Kidney tubule cell (primary cell): ENCODE measurements around the gene HNRNPA1.
"Not testable (repeated sequence)": the region's sequence is repeated elsewhere in the genome, so short reads cannot be mapped to it uniquely, and the experiment has no call there.

Experiments used
- DNase-seq: peaks from one replicate; pipeline ENCODE4 v3.0.0-alpha.2; 2018; ENCODE audit warnings: low spot score

Gene HNRNPA1

DNA sequence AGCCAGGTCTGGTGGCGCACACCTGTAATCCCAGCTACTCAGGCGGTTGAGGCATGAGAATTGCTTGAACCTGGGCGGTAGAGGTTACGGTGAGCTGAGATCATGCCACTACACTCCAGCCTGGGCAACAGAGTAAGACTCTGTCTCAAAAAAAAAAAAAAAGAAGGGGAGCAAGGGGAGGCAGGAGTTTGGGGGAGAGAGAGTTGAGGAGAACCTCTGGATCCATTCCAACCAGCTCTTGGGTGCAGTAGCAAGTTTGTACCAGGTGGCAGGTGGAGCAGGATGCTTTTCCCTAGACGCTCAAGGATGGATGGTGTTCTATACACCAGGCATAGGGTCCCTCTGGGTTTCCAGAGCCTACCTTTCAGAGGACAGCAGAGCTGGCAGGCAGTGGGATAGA, 18.4 kb downstream of the HNRNPA1 start:
- DNase-seq, result no peak

DNA sequence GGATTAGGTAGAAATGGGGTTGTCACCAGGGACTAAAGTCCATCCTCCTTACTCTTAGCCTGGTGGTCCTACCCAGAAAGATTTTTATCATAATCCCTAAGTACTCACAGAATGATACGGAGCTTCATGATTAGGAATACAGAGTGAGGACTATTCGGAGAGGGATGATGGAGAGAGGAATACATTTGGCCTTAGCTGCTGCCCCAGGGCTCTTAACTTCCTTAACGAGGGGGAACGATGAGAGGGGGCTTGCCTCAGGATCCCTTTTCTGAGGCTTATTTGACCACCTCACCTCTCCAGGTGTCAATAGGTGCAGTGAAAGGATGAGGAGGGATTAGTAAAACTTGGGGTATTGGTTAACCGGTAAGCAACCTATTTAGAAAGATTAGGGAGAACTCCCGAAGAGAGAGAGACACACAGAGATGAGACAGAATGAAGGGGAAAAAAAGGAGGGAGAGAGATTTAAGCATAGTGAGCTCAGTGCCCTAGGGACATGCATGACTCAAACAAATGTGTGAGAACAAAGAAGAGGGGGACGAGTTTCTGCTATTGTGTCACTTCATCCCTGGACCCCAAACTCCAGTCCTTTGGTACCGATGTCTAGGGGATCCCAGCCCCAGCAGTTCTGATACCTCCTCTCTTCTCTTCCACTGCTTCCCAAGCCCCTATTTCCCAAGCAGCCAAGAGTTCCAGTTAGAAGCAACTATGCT, 19.1 kb downstream of the HNRNPA1 start:
- no peak for DNase-seq

DNA sequence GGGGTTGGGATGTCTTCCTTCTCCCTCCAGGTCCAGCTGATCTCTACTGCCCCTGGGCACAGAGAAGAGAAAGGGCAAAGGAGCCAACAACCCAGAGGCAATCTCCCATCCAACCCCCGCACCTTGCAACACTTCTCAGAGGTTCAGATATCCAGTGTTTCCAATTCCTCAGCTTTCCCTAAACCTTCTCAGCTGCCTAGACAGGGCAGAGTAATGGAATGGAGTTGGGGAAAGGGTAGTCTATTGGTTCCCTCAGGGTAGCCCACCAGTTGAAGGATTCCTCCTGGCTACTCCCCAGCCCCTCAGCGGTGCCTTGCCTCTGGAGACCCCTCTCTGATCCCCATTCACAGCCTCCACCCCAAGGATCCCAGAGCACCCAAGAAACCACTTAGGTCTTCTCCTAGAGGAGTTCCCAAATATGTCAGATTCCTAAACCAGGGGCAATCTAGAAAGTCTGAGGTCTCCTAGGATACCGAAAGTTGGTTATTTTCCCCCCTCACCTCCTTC, 19.8 kb downstream of the HNRNPA1 start:
- no peak for DNase-seq

DNA sequence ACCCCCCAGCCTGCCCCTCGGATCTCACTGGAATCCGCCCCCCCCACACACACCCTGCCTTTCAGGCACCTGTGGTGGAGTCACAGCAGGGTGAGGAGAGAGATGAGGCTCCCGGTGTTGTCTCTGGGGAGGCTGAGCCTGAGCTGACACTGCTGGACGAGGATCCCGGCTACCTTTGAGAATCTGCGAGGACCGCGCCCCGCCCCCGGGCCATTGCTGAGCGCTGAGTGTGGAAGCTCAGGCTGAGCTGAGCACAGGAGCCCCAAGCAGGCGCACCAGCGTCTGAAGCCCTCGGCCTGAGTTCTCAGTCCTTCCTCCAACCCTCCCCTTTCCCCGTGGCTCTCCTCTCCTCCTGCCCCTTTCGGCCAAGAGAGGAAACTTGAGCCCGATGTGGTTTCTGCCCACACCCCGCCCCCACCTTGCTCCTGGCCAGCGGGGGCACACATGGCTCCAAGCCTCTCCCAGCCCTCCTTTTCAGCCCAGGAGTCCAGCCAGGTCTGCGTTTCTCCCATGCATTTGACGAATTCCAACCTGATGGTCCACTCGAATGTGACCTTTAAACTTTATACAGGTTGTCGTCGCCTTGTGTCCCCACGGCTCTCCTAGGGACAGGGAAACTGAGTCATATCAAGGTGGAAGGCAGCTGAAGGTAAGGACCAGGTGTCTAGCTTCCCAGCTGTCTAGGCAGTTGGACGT, 20.4 kb downstream of the HNRNPA1 start, which contains the start of gene NFE2:
NFE2 (minus strand) TSS at position 284 of the 696 bp plus-strand sequence. CDS start 5,767 bp downstream, outside the sequence.
- peak; percentile 78 for DNase-seq

DNA sequence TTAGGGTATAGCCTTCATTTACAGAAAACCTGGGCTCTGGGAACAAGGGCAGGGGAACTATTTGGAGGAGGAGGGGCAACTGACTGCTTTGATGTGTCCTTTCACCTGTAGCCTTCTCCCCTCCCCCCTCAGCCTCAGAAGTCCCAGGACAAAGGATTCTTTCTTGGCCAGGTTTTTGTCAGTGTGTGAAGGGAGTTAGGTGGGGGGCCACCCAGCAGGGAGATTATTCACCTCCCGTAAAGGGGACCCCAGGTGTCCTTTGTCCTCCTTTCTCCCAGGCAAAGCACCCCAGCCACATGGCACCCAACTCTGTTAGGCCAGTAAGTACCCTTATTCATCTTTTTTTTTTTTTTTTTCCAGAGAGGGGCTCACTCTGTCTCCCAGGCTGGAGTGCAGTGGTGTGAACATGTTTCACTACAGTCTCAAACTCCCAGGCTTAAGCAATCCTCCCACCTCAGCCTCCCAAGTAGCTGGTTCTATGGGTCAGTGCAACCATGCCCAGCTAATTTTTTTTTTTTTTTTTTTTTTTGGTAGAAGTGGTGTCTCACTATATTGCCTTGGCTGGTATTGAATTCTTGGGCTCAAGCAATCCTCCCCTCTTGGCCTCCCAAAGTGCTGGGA, 21.0 kb downstream of the HNRNPA1 start:
- DNase-seq, result no peak

DNA sequence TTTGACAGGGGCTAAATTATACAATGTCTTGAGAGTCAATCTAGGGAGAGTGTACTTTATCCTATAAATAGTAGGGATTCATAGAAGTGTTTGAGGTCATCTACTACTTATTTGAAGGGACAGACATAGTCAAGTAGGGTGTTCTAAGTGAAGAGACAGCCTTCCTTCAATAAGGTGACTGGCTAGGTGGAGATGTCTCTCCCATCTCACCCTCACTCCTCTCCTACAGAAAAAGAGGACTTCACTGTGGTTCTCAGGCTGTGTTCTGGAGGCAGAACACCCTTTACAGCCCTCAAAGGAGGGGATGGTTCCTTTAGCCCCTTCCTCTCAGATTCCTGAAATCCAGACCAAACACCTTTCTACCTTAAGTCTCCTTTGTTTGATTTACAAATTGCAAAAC, 23.1 kb downstream of the HNRNPA1 start:
- no peak for DNase-seq

DNA sequence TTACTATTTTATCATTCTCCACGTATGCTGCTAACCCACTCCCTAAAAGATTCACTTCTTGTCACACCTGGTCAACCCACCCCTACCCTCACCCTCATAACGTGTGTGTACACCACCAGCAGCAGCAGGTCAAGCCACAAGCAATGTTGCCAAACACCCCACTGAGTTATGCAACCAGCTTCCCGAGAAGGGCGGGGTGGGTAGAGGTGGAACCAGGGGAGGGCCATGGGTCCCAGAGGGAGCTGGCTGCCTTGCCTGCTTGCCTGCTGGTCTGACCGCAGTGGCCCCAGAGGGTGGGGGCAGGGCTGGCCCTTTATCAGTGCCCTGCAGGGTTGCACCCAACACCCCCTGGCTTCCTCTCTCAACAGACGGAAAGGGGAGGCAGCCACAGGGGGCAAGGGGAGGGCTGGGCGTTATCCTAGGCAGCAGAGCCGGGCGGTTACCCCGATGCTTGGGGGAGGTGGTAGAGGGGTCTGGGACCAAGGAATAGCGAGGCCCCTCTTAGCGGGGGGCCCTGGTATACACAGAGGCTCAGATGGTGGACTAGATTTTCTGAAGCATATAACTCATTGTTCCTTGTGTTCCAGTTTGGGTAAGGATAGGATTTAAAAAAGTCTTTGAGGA, 23.8 kb downstream of the HNRNPA1 start:
- DNase-seq, result peak; percentile 28

DNA sequence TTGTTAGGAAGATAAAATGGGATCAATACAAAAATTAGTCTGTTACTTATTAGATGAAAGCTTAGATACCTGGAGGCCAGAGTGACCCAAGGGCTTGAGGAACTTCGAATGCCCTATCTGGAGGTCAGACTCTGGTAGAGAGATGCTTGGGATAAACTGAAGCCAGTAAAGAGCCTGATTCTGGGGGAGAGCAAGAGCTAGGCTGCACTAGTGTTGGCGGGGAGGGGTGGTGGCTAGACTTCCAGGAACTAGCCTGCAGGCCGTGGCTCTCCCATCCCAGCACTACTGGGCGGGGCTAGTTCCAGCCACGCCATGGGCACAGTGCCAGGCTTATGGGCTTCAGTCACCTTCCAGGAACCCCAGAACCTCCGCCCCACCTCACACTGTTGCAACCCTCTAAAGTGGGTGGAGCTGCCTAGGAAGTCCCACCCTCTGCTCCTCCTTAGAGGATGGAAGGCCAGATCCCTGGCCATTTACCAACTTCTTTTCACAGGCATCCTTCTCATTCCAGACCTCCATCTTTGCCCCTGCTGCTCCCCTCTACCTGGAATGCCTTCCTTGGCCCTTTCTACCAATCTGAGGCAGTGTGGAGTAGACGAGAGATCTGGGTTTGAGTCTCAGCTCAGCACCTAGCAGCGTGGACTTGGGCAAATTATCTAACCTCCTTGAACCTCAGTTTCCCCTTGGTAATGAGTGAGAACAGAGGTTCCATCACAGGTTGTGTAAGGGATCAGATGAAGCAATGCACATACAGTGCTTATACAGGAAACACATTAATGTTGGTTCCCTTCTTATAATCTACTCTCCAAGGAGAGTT, 26.6 kb downstream of the HNRNPA1 start:
- DNase-seq, result peak; percentile 77

DNA sequence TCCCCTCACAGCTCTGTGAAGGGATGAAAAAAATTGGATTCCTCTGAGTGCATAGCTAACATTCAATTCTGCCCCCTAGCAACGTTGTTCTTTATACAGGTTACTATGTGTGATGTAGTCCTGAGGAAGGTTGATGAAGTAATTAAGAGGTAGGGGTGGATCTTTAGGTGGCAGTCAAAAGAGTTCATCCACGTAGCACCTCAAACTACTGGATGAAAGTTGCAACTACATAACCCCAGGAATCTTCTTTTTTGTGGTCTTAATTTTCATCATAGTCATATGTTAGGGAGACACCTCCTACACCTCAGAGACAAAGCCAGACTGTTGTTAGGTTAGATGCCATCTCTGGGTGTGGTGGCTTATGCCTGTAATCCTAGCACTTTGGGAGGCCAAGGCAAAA, 30.5 kb downstream of the HNRNPA1 start:
- DNase-seq, result no peak

DNA sequence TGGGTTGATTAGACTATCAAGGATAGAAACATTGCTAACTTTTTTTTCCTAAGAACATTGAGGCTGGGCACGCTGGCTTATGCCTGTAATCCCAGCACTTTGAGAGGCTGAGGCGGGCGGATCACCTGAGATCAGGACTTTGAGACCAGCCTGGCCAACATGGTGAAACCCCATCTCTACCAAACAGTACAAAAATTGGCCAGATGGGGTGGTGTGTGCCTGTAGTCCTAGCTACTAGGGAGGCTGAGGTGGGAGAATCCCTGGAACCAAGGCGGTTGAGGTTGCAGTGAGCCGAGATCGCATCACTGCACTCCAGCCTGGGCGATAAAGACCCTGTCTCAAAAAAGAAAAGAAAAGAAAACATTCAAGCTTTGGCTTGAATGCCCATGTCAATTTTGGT, 31.8 kb downstream of the HNRNPA1 start:
- not testable (repeated sequence) for DNase-seq

DNA sequence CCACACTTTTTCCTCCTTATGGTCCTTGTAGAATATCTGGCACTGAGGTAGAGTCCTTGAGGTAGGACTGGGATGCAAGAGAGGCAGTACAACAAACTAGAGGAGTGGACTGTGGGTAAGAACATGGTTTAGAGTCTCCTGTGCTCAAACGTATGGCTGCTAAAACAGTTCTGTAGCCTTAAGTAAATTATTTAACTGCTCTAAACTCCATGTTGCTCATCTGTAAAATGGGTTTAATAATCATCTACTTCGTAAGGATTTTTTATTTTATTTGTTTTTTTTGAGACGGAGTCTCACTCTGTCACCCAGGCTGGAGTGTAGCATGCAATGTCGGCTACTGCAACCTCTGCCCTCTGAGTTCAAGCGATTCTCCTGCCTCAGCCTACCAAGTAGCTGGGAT, 40.8 kb downstream of the HNRNPA1 start:
- no peak for DNase-seq

DNA sequence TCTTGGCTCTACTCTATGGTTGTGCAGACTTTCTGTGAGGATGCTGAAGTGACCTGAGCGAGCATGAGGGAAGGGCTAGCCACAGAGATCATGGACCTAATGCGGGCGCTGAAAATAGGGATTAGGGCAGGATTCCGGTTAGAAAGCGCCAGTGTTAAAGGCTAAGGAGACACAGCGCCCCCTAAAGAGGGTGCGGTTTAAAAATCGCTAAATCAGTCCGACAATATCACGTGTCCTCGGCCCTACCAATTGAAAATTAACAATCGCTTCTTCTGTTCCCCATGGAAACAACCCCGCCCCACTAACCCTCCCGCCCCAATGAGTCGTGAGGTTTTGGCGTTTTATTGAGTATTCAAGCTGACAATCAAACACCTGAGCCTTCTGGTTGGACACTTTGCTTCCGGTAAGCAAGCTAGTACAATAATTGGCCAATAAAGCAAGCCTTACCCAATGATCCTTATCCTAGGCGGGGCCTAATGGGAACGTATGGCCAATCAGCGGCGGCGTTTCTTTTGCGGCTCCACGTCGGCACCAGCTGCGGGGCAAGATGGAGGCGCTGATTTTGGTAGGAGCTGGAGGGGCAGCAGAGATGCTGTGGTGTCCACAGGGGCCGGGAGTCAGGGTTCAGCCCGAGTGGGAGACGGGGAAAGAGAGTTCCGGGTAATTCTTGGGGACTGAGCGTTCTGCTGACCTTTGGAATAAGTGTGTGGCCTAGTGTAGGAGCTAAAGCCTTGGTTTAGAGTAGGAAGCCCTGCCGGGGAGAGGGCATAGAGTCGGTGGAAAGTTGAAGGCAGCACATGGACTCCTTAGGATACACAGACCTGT, 44.3 kb downstream of the HNRNPA1 start, which contains the start of gene COPZ1:
COPZ1 (plus strand) TSS at position 515 of the 825 bp plus-strand sequence; CDS start at position 548, 33 bp downstream.
- DNase-seq, result peak; percentile 100

DNA sequence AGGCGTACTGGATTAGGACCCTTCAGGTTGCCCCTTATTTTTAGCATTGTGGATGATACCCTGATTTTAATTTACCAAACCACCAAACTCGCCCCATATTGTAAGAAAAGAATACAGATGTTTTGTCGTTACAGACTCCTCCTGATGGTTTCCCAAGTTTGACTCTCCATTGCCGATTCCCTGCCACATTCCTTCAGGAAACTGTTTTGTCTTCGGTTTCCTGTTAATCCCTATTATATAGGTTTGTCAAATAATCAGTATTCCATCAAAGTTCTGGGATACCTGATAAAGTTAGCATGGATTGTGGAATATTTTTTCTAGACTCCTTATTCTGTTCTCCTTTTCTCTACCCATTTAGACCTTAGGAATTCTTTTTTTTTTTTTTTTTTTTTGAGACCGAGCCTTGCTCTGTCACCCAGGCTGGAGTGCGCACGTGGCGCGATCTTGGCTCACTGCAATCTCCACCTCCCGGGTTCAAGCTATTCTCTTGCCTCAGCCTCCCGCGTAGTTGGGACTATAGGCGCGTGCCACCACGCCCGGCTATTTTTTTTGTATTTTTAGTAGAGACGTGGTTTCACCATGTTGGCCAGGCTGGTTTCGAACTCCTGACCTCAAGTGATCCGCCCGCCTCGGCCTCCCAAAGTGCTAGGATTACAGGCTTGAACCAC, 45.0 kb downstream of the HNRNPA1 start:
- DNase-seq, result not testable (repeated sequence)

DNA sequence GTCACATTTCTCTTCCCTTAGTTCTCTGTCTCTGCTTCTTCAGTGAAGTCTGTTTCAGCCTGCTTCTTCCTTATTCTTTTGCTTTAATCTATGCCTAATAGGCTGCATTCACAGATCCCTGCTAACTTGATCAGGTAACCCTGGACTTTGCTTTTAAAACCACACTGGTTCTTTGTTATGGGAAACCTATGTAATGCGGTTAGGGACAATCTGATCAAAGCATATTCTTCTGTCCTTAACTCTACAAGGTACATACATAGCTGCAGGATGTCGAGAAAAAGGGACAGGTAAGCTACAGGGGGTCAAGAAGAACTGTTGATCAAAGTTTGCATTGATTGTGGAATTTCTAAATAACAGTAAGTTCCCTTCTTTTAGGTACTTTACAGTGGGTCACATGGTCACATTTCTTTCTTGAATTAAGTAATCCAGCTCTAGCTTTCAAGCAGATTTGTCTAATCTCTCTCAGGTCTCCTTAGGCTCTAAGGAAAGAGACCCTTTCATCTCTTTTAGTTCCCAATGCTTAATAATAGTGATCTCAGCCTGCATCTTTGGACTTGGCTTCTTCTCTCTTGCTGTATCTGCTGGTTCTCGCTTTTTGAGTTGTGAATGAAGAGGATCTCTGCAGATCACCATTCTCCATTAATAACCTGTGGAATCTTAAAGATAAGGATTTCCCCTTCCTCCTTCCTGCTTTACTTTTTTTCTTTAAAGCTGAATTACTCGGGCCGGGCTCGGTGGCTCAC, 48.2 kb downstream of the HNRNPA1 start:
- no peak for DNase-seq

DNA sequence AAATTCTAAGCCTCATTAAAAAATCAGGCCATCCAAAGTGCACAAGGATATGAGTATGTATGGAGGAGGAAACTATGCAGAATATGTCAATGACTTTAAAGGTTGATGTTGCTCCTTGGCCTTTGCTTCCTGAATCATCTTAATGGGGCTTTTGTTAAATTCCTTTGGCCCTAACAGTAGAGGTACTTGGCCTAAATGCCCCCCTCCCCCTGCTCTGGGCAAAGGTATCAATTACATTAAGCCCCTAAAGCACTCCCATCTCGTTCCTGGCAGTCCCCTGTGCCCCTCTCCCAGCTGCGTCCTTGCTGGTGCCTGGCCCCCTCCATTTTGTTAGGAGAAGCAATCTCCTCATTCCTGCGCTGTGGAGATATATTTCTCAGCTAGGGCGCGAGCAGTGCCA, 49.2 kb downstream of the HNRNPA1 start:
- DNase-seq, result peak; percentile 30

DNA sequence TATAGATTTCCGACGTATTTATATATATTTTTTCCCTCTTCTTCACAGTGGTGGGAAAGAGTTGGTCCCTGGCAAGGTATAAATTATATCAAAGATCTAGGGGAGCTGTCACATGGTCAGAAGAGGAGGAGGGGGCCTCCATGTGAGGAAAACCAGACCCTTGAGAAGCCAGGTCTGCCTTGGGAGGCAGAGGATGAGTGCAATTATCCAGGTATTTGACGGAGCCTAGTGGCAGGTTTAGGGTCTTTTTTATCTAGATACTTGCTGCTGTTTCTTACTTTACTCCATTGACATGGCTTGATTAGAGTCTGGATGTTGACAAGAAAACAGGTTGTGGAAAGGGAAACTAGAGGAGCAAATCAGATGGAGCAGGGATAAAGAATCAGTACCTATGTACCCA, 49.9 kb downstream of the HNRNPA1 start:
- no peak for DNase-seq

DNA sequence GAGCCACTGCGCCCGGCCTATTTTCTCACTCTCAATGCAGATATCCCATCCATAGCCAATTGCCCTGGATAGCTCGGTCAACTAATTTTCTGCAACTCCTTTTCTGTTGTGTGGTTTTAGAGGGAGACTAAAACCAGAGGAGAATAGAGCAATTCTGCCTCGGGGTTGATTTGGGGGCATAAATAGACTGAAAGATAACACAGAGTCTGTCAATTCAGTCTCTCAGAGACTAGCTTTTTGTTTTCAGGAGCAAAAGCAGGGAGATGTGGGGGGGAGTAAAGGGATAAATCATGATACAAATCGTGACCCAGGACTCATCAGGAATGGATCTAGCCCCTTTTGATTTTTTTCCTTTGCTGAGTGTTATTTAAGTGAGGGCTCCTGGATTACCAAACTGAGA, 50.9 kb downstream of the HNRNPA1 start:
- DNase-seq, result no peak

DNA sequence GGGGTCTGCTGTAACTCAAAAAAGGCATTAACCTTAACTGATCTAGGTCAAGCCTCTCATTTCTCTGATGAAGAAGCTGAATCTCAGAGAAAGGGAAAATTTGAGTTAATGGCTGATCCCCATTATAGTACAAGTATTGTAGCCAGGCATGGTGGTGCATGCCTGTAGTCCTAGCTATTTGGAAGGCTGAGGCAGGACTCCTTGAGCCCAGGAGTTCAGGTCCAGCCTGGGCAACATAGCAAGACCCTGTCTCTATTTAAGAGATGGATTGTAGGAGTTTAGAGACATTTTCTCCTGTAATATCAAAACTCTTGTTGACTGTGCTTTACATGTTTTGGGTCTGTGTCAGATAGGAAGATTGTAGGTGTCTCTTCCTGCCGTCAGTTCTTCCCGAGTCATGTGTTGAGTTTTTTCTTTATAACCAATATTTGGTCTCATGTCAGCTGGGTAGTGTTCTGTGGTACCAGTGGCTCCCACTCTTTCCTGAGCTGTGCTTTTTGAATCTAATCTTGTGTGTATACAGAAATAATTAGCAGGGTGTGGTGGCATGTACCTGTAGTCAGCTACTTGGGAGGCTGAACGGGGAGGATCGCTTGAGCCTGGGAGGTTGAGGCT, 53.0 kb downstream of the HNRNPA1 start:
- DNase-seq, result no peak
